ENCODE measurements around the gene FBLN2.

FBLN2 gene

GRCh38 chr3:13542142-13542541 is 6.8 kb upstream of the FBLN2 start:
- H3K27ac ChIP-seq (replicated peaks; ENCODE audit: low read length): no peak overlapping the region
- H2BK15ac ChIP-seq (ENCODE audit: low read length): no peak overlapping the region
- peaks cover 0 to 24% (median 0%) of the 10 kb centered on the region in 3 experiments for H3K27me3 ChIP-seq (ENCODE audit: control insufficient read depth in 3 of 3, insufficient read depth in 3 of 3, low read depth in 1 of 3, low read length in 3 of 3)
- H2AFZ ChIP-seq (ENCODE audit: low read length): no peak overlapping the region
- no peak overlapping the region for H3K23ac ChIP-seq (ENCODE audit: low read depth, low read length, poor library complexity)
- peaks cover 0 to 4% of the 10 kb centered on the region in 2 donors for H3K9me3 ChIP-seq (replicated peaks in 1 of 2; ENCODE audit: control insufficient read depth in 2 of 2, insufficient read depth in 1 of 2, low read depth in 1 of 2, low read length in 2 of 2)
- H3K9ac ChIP-seq (ENCODE audit: low read depth, low read length, poor library complexity): no peak overlapping the region
- WGBS, 2 donors (ENCODE audit: extremely low coverage in 2 of 2, insufficient read length in 2 of 2, insufficient replicate concordance in 1 of 2): no CpG with 5 or more reads among the region's 3 CpGs
- H3K36me3 ChIP-seq (replicated peaks in 1 of 2; ENCODE audit: control insufficient read depth in 2 of 2, insufficient read depth in 2 of 2, low read length in 2 of 2): no peaks in the 10 kb centered on the region
- no peak overlapping the region for H3K18ac ChIP-seq (ENCODE audit: low read length)
- no peak overlapping the region for H2AK5ac ChIP-seq (ENCODE audit: low read depth, low read length)
- no peak overlapping the region for H3K14ac ChIP-seq (ENCODE audit: low read length)
- no peak overlapping the region for H2BK12ac ChIP-seq (ENCODE audit: low read length)
- DNase-seq (ENCODE audit: low spot score): no peak
- H3K4ac ChIP-seq (ENCODE audit: low read length): no peak overlapping the region
- no peak overlapping the region for H2BK120ac ChIP-seq (ENCODE audit: low read depth, low read length)
- H4K8ac ChIP-seq (ENCODE audit: low read depth, low read length): no peak overlapping the region
- H3K4me3 ChIP-seq (ENCODE audit: low read length in 2 of 2): no peak overlapping the region
- H4K91ac ChIP-seq (ENCODE audit: low read depth, low read length, poor library complexity): no peak overlapping the region
- no peak overlapping the region for H3K4me2 ChIP-seq (ENCODE audit: insufficient read depth, low read length, poor library complexity, severe bottlenecking)
- H3K79me1 ChIP-seq (ENCODE audit: low read depth, low read length): no peaks in the 10 kb centered on the region
- no peak overlapping the region for H2BK5ac ChIP-seq (ENCODE audit: low read length)
- peaks cover 3 to 6% of the 10 kb centered on the region in 2 donors for H3K4me1 ChIP-seq (ENCODE audit: control insufficient read depth in 2 of 2, insufficient read depth in 1 of 2, low read depth in 1 of 2, low read length in 2 of 2)

- H3K23ac ChIP-seq (ENCODE audit: low read depth, low read length, poor library complexity): no peak overlapping the region
- H3K4me1 ChIP-seq (ENCODE audit: control insufficient read depth in 2 of 2, insufficient read depth in 1 of 2, low read depth in 1 of 2, low read length in 2 of 2): peaks cover 6 to 7% of the 10 kb centered on the region in 2 donors
- peak overlapping the region; percentile 17 for H3K18ac ChIP-seq (ENCODE audit: low read length)
- no peak overlapping the region for H4K91ac ChIP-seq (ENCODE audit: low read depth, low read length, poor library complexity)
- H3K14ac ChIP-seq (ENCODE audit: low read length): no peak overlapping the region
- no peak overlapping the region for H2BK120ac ChIP-seq (ENCODE audit: low read depth, low read length)
- no peaks in the 10 kb centered on the region for H3K36me3 ChIP-seq (replicated peaks in 1 of 2; ENCODE audit: control insufficient read depth in 2 of 2, insufficient read depth in 2 of 2, low read length in 2 of 2)
- H2AFZ ChIP-seq (ENCODE audit: low read length): no peak overlapping the region
- H2BK12ac ChIP-seq (ENCODE audit: low read length): no peak overlapping the region
- peaks cover 1 to 4% of the 10 kb centered on the region in 2 donors for H3K9me3 ChIP-seq (replicated peaks in 1 of 2; ENCODE audit: control insufficient read depth in 2 of 2, insufficient read depth in 1 of 2, low read depth in 1 of 2, low read length in 2 of 2)
- H3K4ac ChIP-seq (ENCODE audit: low read length): no peak overlapping the region
- no peak for DNase-seq (ENCODE audit: low spot score)
- peak overlapping the region; percentile 79 for H2AK5ac ChIP-seq (ENCODE audit: low read depth, low read length)
- H3K4me2 ChIP-seq (ENCODE audit: insufficient read depth, low read length, poor library complexity, severe bottlenecking): no peak overlapping the region
- H3K79me1 ChIP-seq (ENCODE audit: low read depth, low read length): no peaks in the 10 kb centered on the region
- H4K8ac ChIP-seq (ENCODE audit: low read depth, low read length): no peak overlapping the region
- H3K4me3 ChIP-seq (ENCODE audit: low read length in 2 of 2): no peak overlapping the region
- H3K27ac ChIP-seq (replicated peaks; ENCODE audit: low read length): no peak overlapping the region
- no peak overlapping the region for H2BK5ac ChIP-seq (ENCODE audit: low read length)
- H3K9ac ChIP-seq (ENCODE audit: low read depth, low read length, poor library complexity): no peak overlapping the region
- peaks cover 0 to 26% (median 4%) of the 10 kb centered on the region in 3 experiments for H3K27me3 ChIP-seq (ENCODE audit: control insufficient read depth in 3 of 3, insufficient read depth in 3 of 3, low read depth in 1 of 3, low read length in 3 of 3)
- no CpG with 5 or more reads among the region's 5 CpGs for WGBS, 2 donors (ENCODE audit: extremely low coverage in 2 of 2, insufficient read length in 2 of 2, insufficient replicate concordance in 1 of 2)
- no peak overlapping the region for H2BK15ac ChIP-seq (ENCODE audit: low read length)
Measured at GRCh38 chr3:13543253-13543652, 5.7 kb upstream of the FBLN2 start.

GRCh38 chr3:13544293-13544831 is 4.6 kb upstream of the FBLN2 start:
- no peak overlapping the region for H4K8ac ChIP-seq (ENCODE audit: low read depth, low read length)
- no peak overlapping the region for H2BK120ac ChIP-seq (ENCODE audit: low read depth, low read length)
- H3K14ac ChIP-seq (ENCODE audit: low read length): no peak overlapping the region
- H2AK5ac ChIP-seq (ENCODE audit: low read depth, low read length): no peak overlapping the region
- H3K36me3 ChIP-seq (replicated peaks in 1 of 2; ENCODE audit: control insufficient read depth in 2 of 2, insufficient read depth in 2 of 2, low read length in 2 of 2): no peaks in the 10 kb centered on the region
- H2BK12ac ChIP-seq (ENCODE audit: low read length): no peak overlapping the region
- no peak overlapping the region for H3K4me2 ChIP-seq (ENCODE audit: insufficient read depth, low read length, poor library complexity, severe bottlenecking)
- H3K27me3 ChIP-seq (ENCODE audit: control insufficient read depth in 3 of 3, insufficient read depth in 3 of 3, low read depth in 1 of 3, low read length in 3 of 3): peaks cover 0 to 30% (median 12%) of the 10 kb centered on the region in 3 experiments
- no peak overlapping the region for H3K23ac ChIP-seq (ENCODE audit: low read depth, low read length, poor library complexity)
- no peak overlapping the region for H3K9ac ChIP-seq (ENCODE audit: low read depth, low read length, poor library complexity)
- WGBS, 2 donors (ENCODE audit: extremely low coverage in 2 of 2, insufficient read length in 2 of 2, insufficient replicate concordance in 1 of 2): no CpG with 5 or more reads among the region's 6 CpGs
- no peak overlapping the region for H3K18ac ChIP-seq (ENCODE audit: low read length)
- no peak overlapping the region for H2AFZ ChIP-seq (ENCODE audit: low read length)
- no peak overlapping the region for H3K27ac ChIP-seq (replicated peaks; ENCODE audit: low read length)
- peaks cover 2 to 4% of the 10 kb centered on the region in 2 donors for H3K9me3 ChIP-seq (replicated peaks in 1 of 2; ENCODE audit: control insufficient read depth in 2 of 2, insufficient read depth in 1 of 2, low read depth in 1 of 2, low read length in 2 of 2)
- H3K4me1 ChIP-seq (ENCODE audit: control insufficient read depth in 2 of 2, insufficient read depth in 1 of 2, low read depth in 1 of 2, low read length in 2 of 2): peaks cover 9% of the 10 kb centered on the region in 2 donors
- no peak overlapping the region for H3K4ac ChIP-seq (ENCODE audit: low read length)
- H2BK15ac ChIP-seq (ENCODE audit: low read length): no peak overlapping the region
- H4K91ac ChIP-seq (ENCODE audit: low read depth, low read length, poor library complexity): no peak overlapping the region
- no peak for DNase-seq (ENCODE audit: low spot score)
- no peak overlapping the region for H2BK5ac ChIP-seq (ENCODE audit: low read length)
- no peak overlapping the region for H3K4me3 ChIP-seq (ENCODE audit: low read length in 2 of 2)
- H3K79me1 ChIP-seq (ENCODE audit: low read depth, low read length): no peaks in the 10 kb centered on the region

GRCh38 chr3:13544951-13545651 is 3.8 kb upstream of the FBLN2 start:
- no peak overlapping the region for H3K27ac ChIP-seq (replicated peaks; ENCODE audit: low read length)
- WGBS, 2 donors (ENCODE audit: extremely low coverage in 2 of 2, insufficient read length in 2 of 2, insufficient replicate concordance in 1 of 2): no CpG with 5 or more reads among the region's 9 CpGs
- H3K27me3 ChIP-seq (ENCODE audit: control insufficient read depth in 3 of 3, insufficient read depth in 3 of 3, low read depth in 1 of 3, low read length in 3 of 3): peaks cover 0 to 30% (median 19%) of the 10 kb centered on the region in 3 experiments
- no peak overlapping the region for H3K4me3 ChIP-seq (ENCODE audit: low read length in 2 of 2)
- no peak overlapping the region for H3K23ac ChIP-seq (ENCODE audit: low read depth, low read length, poor library complexity)
- no peak overlapping the region for H3K4me2 ChIP-seq (ENCODE audit: insufficient read depth, low read length, poor library complexity, severe bottlenecking)
- no peak overlapping the region for H3K14ac ChIP-seq (ENCODE audit: low read length)
- H3K79me1 ChIP-seq (ENCODE audit: low read depth, low read length): no peaks in the 10 kb centered on the region
- H3K36me3 ChIP-seq (replicated peaks in 1 of 2; ENCODE audit: control insufficient read depth in 2 of 2, insufficient read depth in 2 of 2, low read length in 2 of 2): no peaks in the 10 kb centered on the region
- H2BK120ac ChIP-seq (ENCODE audit: low read depth, low read length): no peak overlapping the region
- no peak overlapping the region for H3K4ac ChIP-seq (ENCODE audit: low read length)
- no peak overlapping the region for H2BK12ac ChIP-seq (ENCODE audit: low read length)
- no peak for DNase-seq (ENCODE audit: low spot score)
- no peak overlapping the region for H3K18ac ChIP-seq (ENCODE audit: low read length)
- H2AFZ ChIP-seq (ENCODE audit: low read length): no peak overlapping the region
- no peak overlapping the region for H4K91ac ChIP-seq (ENCODE audit: low read depth, low read length, poor library complexity)
- H3K9me3 ChIP-seq (replicated peaks in 1 of 2; ENCODE audit: control insufficient read depth in 2 of 2, insufficient read depth in 1 of 2, low read depth in 1 of 2, low read length in 2 of 2): peaks cover 2 to 4% of the 10 kb centered on the region in 2 donors
- no peak overlapping the region for H4K8ac ChIP-seq (ENCODE audit: low read depth, low read length)
- H2BK15ac ChIP-seq (ENCODE audit: low read length): no peak overlapping the region
- H3K4me1 ChIP-seq (ENCODE audit: control insufficient read depth in 2 of 2, insufficient read depth in 1 of 2, low read depth in 1 of 2, low read length in 2 of 2): peaks cover 9% of the 10 kb centered on the region in 2 donors
- H2AK5ac ChIP-seq (ENCODE audit: low read depth, low read length): no peak overlapping the region
- no peak overlapping the region for H2BK5ac ChIP-seq (ENCODE audit: low read length)
- H3K9ac ChIP-seq (ENCODE audit: low read depth, low read length, poor library complexity): no peak overlapping the region

Measured in neuronal stem cell (in vitro differentiated cells).